ENCODE data around the gene SLC2A11.
A peak's percentile ranks its signal among the peaks of the same experiment; 100 is the strongest.
"Not testable (repeated sequence)": the region's sequence is repeated elsewhere in the genome, so short reads cannot be mapped to it uniquely, and the experiment has no call there.

Gene SLC2A11

DNA sequence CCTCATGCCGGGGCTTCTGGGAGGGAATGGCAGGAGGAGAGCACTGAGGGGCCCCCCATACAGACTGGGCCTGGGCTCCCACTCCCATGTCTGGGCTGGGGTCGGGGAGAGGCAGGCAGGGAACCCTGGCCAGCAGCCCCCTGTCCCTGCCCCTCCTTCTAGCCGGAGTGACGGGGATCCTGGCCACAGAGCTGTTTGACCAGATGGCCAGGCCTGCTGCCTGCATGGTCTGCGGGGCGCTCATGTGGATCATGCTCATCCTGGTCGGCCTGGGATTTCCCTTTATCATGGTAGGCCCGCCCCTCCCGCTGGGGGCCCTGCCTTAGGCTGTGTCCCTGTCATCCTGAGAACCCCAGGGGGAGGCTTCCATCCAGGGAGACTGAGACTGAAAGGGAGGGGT is 26.5 kb downstream of the SLC2A11 start:
- no peak for DNase-seq (ENCODE audit: low read depth in 2 of 3, low spot score in 2 of 3)

DNA sequence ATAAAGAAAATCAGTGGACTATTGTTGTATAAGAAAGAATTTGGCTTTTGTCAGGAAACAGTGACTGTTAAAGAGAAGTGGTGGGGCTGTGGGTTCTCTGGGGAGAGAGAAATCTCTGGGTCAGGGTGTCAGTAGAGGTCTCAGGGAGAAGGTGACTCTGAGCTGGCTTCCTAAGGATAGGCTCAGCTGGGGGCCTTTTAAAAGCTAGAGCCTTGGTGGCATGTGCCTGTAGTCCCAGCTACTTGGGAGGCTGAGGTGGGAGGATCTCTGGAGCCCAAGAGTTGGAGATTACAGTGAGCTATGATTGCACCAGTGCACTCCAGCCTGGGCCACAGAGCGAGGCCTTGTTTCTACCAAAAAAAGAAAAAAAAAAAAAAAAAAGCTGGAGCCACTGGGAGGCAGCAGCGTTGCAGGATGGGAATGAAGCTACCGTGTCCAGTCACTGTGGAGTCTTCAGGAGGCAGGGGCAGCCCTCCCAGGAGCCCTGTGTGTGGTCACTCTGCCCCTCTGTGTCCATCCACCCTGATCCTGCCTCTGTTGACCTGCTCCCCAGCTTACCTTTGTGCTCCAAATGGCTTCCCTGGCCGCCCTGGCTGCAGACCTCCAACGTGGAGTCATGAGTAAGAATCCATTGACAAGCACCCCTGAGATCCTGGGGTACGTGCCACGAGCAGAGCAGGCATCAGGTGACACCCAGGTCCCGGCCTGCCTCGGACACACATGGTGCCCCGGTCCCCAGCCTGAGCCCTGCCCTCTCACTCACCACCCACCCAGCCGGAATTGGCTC is 31.1 kb downstream of the SLC2A11 start:
- DNase-seq (ENCODE audit: low read depth in 2 of 3, low spot score in 2 of 3) = no peak

DNA sequence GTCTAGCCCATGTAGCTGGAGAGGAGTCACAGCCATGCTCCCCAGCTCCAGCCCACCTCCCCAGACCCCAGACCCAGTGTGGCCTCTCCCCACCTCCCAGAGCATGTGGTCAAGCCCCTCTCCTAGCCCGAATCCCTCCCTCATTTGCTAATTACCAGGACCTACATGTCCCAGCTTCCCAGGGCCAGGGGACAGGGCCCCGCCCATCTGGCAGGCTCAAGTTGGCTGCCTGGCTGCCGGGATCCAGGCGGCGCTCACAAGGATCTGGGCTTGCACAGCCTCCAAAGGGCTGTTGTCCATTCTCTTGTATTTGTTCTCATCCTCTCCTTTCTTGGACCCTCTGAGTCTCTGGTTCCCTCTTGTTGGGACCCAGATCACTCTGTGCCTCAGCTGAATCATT is 31.9 kb downstream of the SLC2A11 start:
- DNase-seq (ENCODE audit: low read depth in 2 of 3, low spot score in 2 of 3) = no peak

DNA sequence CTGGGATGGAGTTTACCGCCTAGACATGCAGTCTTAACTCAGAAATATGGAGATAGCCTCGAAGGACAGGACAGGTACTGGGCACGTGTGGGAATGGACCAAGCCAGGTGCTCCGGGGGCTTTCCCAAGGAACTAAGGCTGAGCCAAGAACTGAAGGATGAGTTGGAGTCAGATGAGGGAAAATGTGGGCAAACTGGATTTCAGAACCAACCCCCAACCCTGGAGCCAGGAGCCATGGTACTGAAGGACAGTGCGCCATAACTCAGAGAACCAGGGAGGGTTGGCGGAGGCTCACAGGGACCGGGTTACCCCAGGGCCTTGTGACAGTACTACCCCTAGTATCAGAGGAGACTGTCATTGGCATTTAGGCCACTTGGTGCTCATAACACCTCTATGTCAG is 34.1 kb downstream of the SLC2A11 start:
- DNase-seq (ENCODE audit: low read depth in 2 of 3, low spot score in 2 of 3) = no peak

DNA sequence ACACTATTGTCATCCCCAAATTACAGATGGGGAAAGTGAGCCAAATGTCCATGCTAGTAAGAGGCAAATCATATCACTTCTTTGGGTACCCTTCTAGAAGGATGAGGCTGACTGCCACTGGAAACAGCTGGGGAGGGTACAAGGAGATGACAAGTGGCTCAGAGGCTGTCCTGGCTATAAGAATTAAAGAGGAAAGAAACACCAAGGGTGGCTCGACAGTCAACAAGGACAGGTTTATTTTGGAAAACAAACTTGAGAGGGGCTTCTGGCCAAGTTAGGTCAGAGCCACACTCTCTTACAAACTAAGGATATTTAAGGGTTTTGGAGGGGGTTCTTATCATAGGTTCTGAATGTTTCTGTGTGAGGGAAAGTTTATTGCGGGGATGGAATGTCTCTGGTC is 34.5 kb downstream of the SLC2A11 start:
- DNase-seq (ENCODE audit: low read depth in 2 of 3, low spot score in 2 of 3) = no peak

DNA sequence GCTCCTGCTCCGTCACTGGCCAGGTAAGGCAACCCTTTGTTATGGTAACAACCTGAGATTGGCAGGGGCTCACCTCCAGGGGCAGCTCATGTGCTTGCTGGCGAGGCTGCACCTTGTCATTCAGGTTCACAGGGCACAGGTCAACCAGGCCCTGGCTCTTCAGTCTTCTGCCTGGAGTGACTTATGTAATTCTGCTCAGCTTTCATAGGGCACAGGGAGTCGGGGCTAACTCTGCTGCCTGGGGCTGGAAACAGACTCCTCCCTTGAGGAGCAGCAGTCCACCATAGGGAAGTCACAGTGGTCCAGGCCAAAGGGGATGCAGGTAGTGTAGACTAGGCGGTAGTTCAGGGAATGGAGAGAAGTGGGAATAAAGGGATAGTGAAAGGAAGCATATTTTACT is 35.0 kb downstream of the SLC2A11 start:
- DNase-seq (ENCODE audit: low read depth in 2 of 3, low spot score in 2 of 3) = no peak

DNA sequence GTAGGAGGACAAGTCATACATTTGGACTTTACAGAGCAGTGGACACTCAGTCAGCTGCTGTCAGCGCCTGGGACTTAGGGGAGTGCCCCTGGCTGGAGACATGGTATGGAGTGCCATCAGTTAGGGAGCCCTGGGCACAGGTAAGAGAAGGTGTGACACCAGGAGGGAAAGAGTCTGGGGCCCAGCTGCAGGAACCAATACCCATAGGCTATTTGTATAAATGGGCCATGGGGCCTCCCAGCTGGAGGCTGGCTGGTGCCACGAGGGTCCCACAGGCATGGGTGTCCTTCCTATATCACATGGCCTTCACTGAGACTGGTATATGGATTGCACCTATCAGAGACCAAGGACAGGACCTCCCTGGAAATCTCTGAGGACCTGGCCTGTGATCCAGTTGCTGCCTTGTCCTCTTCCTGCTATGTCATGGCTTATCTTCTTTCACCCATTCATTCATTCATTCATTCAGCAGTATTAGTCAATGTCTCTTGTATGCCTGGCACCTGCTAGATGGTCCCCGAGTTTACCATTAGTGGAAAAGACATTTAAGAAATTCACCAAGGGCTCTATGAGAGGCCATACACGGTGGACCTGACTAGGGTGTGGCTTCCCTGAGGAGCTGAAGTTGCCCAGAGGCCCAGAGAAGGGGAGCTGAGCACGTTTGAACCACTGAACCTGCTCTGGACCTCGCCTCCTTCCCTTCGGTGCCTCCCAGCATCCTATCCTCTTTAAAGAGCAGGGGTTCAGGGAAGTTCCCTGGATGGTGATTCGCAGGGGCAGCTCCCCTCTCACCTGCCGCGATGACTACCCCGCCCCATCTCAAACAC is 35.7 kb downstream of the SLC2A11 start:
- no peak for DNase-seq (ENCODE audit: low read depth in 2 of 3, low spot score in 2 of 3)

DNA sequence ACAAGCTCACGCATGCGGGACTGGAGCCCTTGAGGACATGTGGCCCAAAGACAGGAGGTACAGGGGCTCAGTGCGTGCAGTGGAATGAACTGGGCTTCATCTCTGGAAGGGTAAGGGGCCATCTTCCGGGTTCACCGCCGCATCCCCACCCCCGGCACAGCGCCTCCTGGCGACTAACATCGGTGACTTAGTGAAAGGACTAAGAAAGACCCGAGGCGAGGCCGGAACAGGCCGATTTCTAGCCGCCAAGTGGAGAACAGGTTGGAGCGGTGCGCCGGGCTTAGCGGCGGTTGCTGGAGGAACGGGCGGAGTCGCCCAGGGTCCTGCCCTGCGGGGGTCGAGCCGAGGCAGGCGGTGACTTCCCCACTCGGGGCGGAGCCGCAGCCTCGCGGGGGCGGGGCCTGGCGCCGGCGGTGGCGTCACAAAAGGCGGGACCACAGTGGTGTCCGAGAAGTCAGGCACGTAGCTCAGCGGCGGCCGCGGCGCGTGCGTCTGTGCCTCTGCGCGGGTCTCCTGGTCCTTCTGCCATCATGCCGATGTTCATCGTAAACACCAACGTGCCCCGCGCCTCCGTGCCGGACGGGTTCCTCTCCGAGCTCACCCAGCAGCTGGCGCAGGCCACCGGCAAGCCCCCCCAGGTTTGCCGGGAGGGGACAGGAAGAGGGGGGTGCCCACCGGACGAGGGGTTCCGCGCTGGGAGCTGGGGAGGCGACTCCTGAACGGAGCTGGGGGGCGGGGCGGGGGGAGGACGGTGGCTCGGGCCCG is 36.5 kb downstream of the SLC2A11 start, which contains the start of gene MIF:
TSS of gene MIF (plus strand) at position 439 of the 765 bp plus-strand sequence. CDS start at position 531, 92 bp downstream.
- peak; percentile 97 to 99 (median 98) for DNase-seq (ENCODE audit: low read depth in 2 of 3, low spot score in 2 of 3)

DNA sequence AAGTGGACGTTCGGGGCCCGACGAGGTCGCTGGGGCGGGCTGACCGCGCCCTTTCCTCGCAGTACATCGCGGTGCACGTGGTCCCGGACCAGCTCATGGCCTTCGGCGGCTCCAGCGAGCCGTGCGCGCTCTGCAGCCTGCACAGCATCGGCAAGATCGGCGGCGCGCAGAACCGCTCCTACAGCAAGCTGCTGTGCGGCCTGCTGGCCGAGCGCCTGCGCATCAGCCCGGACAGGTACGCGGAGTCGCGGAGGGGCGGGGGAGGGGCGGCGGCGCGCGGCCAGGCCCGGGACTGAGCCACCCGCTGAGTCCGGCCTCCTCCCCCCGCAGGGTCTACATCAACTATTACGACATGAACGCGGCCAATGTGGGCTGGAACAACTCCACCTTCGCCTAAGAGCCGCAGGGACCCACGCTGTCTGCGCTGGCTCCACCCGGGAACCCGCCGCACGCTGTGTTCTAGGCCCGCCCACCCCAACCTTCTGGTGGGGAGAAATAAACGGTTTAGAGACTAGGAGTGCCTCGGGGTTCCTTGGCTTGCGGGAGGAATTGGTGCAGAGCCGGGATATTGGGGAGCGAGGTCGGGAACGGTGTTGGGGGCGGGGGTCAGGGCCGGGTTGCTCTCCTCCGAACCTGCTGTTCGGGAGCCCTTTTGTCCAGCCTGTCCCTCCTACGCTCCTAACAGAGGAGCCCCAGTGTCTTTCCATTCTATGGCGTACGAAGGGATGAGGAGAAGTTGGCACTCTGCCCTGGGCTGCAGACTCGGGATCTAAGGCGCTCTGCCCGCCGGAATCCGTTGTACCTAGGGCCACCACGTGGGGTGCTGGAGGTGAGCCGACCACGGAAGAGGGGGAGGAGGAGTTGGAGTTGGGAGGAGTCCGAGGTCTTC is 37.3 kb downstream of the SLC2A11 start:
- DNase-seq (ENCODE audit: low read depth in 2 of 3, low spot score in 2 of 3) = peak; percentile 42 to 55 (median 46)

DNA sequence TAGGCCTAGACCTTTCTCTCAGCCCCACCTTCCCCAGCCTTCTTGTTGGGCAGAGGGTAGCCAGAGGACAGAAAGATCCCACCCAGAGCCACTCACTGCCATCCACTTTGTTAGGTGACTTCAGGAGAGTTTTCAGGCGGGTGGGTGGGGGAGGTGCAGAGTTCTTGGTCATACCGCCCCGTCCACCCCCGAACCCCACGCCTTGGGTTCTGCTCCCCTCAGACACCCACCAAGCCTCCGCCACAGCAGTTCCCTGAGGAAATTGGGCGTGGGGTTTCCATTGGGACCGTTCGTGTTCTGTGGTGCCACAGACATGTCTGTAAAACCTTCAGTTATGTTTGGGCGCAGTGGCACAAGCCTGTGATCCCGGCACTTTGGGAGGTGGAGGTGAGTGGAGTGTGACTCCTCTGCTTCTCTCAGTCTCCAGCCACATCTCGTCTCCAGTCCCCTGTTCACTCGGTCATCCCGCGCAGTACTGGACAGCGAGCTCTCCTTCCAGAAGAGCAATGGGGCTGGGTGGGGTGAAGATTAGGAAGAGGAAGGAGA is 38.0 kb downstream of the SLC2A11 start:
- no peak for DNase-seq (ENCODE audit: low read depth in 2 of 3, low spot score in 2 of 3)

DNA sequence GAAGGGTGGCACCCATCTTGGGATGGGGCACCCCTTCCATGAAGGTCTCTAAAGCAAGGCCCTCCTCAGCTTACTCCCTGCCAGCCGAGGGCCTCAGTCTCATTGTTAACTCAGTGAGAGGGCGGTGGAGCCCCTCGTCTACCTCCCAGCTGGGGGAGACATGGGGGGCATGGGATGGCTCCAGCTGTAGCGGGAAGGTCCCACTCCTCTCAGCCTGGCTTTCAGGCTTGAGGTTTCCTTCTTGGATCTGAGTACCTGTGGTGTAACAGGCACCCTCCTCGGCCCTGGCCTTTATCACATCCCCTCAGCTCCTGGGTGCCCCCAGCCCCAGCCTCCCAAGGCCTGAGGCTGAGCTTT is 38.5 kb downstream of the SLC2A11 start:
- no peak for DNase-seq (ENCODE audit: low read depth in 2 of 3, low spot score in 2 of 3)

DNA sequence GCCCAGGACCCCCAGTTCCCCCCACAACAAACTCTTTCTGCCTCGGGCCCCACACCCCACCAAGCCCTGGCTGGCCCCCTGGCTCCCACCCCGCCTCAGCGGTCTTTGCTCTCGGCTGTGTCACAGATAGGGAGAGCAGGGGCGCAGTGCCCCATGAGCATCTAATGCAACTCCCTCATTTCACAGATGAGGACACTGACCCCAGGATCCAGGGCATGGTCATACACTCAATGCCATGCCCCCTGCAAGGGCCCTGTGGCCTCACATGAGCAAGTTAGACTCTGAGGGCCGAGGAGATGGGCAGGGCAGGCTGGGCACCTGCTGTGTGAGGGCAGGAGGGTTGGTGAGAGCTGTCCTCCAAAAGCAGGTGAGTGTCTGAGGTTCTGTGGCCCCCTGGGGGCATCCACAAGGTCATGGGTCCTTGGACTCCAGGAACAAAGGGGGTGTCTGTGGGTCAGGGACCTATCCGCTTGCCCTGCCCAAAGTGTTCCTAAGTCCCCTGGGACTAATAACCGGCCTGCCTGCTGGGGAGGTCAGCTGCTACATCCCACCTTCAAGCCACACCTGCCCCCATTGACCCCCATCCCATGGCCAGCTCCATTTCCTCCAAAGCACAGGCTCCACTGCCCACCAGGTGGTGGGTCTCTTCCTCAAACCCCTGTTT is 39.0 kb downstream of the SLC2A11 start:
- DNase-seq (ENCODE audit: low read depth in 2 of 3, low spot score in 2 of 3) = no peak

DNA sequence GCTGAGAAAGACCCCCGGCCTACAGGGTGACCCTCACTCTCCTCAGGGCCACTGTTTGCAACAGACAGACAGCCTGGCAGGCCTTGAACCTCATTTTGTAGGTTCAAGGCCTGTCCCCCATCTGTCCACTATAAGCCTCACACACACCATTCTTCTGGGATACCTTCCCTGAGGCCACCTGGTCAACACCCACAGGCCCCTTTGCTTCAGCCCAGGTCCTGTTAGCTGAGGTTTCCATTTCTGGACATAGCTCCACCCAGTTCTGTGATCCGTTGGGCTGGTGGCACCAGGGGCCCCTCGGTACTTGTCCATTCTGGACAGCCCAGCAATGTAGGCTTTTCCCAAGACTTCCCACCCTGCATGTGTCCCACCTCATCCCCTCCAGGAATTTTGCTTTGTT is 39.6 kb downstream of the SLC2A11 start:
- no peak for DNase-seq (ENCODE audit: low read depth in 2 of 3, low spot score in 2 of 3)

DNA sequence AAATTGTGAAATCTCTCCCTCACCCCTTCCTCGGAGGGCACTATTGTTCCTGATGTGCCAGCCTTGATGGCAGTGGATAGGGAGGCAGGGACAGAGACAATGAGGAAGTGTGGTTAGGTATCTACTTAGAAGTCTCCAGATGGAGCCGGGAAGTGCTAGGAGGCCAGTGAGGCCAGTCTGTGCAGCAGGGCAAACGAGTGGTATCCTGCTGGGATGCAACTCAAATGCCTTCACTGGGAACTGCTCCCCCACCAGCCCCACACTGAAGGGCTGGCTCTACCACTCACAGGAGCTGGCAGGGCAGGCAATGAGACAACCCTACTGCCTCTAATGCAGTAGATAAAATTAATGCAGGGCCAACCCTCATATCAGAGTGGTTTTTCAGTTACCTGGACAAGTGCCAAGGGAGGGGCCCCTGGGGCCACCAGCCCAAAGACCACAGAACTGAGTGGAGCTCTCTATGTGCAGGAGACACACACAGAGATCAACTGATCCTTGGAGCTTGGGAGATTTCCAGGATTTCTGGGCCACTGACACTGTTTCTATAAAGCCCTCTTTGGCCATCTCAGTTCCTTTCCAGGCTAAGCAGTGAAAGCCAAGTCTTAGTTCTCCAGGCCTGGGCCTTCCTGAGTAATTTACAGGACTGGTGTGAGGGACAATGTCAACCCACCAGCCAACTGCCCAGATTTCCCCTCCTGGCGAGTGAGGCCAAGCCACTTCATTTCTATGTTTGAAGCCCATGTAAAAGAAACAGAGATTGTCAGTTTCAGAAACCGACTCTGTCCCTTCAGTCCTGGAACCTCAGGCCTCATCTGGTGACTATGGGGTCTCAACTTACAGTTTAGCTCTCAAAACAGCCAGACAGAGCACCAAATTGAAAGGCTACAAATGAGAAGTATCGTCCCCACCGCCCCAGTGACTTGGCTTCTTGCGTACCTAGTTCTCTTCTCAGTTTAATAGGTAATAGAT is 40.6 kb downstream of the SLC2A11 start:
- DNase-seq (ENCODE audit: low read depth in 2 of 3, low spot score in 2 of 3) = no peak

DNA sequence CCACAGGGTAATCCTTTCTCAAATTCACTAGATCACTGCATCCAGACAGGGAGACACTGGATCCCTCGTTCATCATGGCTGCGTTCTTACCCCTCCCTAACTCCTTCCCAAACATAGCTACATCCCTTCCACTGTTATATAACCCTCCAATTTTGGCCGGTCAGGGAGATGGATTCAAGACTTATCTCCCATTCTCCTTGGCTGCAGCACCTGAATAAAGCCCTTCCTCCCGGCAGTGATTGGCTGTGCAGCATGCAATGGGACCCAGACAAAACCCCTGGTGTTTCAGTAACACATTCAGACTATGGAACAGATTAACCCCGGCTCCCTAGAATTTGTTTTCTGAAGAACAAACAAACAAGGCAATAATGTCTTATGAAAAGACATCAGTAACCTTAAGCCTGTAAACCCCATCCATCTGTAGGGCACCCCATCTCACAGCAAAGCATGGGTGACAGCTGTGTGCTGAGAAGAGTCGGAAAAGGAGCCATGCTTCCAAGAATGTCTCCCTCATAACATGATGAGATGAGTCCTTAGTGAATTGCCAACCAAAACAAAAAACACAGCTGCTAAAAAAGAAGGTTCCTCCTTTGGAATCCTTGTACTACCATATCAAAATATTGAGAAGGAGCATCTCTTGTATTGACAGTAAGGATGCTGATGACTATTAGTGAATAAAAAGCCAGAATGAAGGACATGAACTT is 41.5 kb downstream of the SLC2A11 start:
- no peak for DNase-seq (ENCODE audit: low read depth in 2 of 3, low spot score in 2 of 3)

DNA sequence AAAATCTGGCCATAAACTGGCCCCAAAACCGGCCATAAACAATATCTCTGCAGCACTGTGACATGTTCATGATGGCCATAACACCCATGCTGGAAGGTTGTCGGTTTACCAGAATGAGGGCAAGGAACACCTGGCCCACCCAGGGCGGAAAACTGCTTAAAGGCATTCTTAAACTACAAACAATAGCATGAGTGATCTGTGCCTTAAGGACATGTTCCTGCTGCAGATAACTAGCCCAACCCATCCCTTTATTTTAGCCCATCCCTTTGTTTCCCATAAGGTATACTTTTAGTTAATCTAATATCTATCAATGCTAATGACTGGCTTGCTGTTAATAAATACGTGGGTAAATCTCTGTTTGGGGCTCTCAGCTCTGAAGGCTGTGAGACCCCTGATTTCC is 42.6 kb downstream of the SLC2A11 start:
- DNase-seq (ENCODE audit: low read depth in 2 of 3, low spot score in 2 of 3) = not testable (repeated sequence)

DNA sequence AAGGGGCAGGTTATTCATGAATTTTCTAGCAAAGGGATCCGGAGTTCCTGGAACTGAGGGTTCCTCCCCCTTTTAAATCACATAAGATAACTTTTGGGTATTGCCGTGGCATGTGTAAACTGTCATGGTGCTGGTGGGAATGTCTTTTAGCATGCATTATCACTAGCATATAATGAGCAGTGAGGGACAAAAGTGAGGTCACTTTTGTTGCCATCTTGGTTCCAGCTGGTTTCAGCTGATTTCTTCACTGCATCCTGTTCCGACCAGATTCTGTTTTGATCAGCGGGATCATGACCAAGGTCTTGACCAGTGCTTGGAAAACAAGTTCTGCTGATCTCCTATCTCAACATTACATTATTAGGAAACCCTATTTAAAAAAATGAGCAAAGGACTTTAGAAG is 43.9 kb downstream of the SLC2A11 start:
- DNase-seq (ENCODE audit: low read depth in 2 of 3, low spot score in 2 of 3) = no peak

DNA sequence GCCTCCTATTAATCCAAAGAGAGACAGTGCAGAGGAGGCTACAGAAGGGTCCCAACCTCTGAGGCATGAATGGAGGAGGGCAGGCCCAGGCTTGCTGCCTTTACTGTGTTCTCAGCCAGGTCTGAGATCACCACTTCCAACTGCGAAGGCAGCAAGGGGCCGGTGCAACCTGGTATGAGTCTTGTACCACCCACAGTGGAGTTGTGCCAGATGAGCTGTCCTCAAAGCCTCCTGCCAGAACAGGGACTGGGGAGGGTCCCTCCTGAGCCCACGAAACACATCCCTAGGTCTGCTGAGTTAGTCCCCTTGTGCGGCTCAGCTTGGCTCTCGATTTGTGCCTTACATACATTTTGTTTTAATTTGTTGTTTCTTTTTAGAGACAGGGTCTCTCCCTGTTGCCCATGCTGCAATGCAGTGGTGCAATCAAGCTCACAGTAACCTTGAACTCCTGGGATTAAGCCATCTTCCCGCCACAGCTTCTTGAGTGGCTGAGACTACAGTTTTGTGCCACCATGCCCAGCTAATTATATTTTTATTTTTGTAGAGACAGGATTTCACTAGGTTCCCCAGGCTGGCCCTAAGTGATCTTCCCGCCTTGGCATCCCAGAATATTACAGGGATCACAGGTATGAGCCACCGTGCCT is 45.8 kb downstream of the SLC2A11 start:
- no peak for DNase-seq (ENCODE audit: low read depth in 2 of 3, low spot score in 2 of 3)
